HepG2 (cell line): Measurements from ENCODE around the gene PHRF1. TPM values are rescaled to one million over a fixed set of nuclear protein-coding genes. Genes with fewer than 3 reads are reported as not detected.
A peak's percentile ranks its signal among the peaks of the same experiment; 100 is the strongest.

Experiments
- ATAC-seq: fragments of 200-7000 bp; cut with Tn5 transposase; 3 replicates; pipeline ENCODE4 v1.9.1; 2020; ENCODE audit warnings: mild to moderate bottlenecking, moderate library complexity
- BruUV-seq: library from RNA; stranded (reverse); fragments of 400-500 nt; replicated peaks from 2 replicates; lab custom pipeline; 2021; lab: Mats Ljungman, UMichigan
- CTCF ChIA-PET: fragments of 300-600 bp; formaldehyde crosslinking; extraction: SDS; loops from one replicate; lab custom pipeline; 2021; ENCODE audit warnings: low total read pairs, inconsistent platforms, low intra/inter-chr PET ratio; lab: Yijun Ruan, JAX
- POLR2A ChIA-PET: fragments of 350-600 bp; sonication (Branson Sonifier 250); formaldehyde crosslinking; loops from one replicate; lab custom pipeline; 2020; ENCODE audit warnings: antibody characterized with exemption, inconsistent platforms; lab: Yijun Ruan, JAX
- DNase-seq: peaks from one replicate; pipeline ENCODE4 v3.0.0-alpha.2; 2015; ENCODE audit warnings: low spot score
- FAIRE-seq: peaks from 3 replicates; lab custom pipeline; 2011; peaks lifted over from hg19 to GRCh38; lab: Jason Lieb, UNC
- H2AFZ ChIP-seq: one replicate; pipeline ENCODE4 v1.6.1; 2011; ENCODE audit warnings: low read length, inconsistent platforms
- H3K27ac ChIP-seq: fragments of 300-600 bp; 3 replicates; pipeline ENCODE4 v1.8.0; 2011; ENCODE audit warnings: mixed run types, mild to moderate bottlenecking, mixed read lengths, low read length, inconsistent platforms; ENCODE audit not compliant: insufficient read depth; ENCODE audit errors: extremely low read length
- H3K27me3 ChIP-seq, 2 experiments: fragments of 200-600 bp in 1 of 2; 2 replicates in 1 of 2; 3 replicates in 1 of 2; pipeline versions ENCODE4 v1.6.0 to v1.8.0; 2011; ENCODE audit warnings: low read length in 2 of 2, mild to moderate bottlenecking in 2 of 2, moderate library complexity in 2 of 2, inconsistent platforms in 1 of 2; ENCODE audit not compliant: insufficient read depth in 2 of 2, control insufficient read depth in 1 of 2
- H3K36me3 ChIP-seq, 2 experiments: fragments of 200-600 bp in 1 of 2; replicated peaks in 1 of 2; 2 replicates in 1 of 2; 3 replicates in 1 of 2; pipeline versions ENCODE4 v1.5.1 to v1.8.0; 2011; ENCODE audit warnings: low read length in 2 of 2, inconsistent platforms in 1 of 2; ENCODE audit not compliant: insufficient read depth in 2 of 2, control insufficient read depth in 1 of 2
- H3K4me1 ChIP-seq: 2 replicates; pipeline ENCODE4 v1.5.1; 2012; ENCODE audit warnings: low read length, inconsistent platforms; ENCODE audit not compliant: insufficient read depth
- H3K4me2 ChIP-seq: 2 replicates; pipeline ENCODE4 v1.6.0; 2011; ENCODE audit warnings: low read depth, low read length, inconsistent platforms
- H3K4me3 ChIP-seq, 3 experiments: fragments of 200-600 bp in 1 of 3; sonication (generic), shearing (Covaris generic) in 1 of 3; replicated peaks in 1 of 3; 2 replicates each; pipeline ENCODE4 v1.5.1; 2011 to 2016; ENCODE audit warnings: low read length in 3 of 3, inconsistent platforms in 2 of 3, low read depth in 2 of 3, mild to moderate bottlenecking in 2 of 3, control low read depth in 1 of 3, mixed read lengths in 1 of 3; ENCODE audit not compliant: insufficient read depth in 1 of 3
- H3K79me2 ChIP-seq: one replicate; pipeline ENCODE4 v1.6.1; 2011; ENCODE audit warnings: low read length, inconsistent platforms; ENCODE audit not compliant: insufficient read depth
- H3K9ac ChIP-seq: 2 replicates; pipeline ENCODE4 v1.6.0; 2011; ENCODE audit warnings: mild to moderate bottlenecking, low read depth, low read length, inconsistent platforms; ENCODE audit not compliant: insufficient read depth
- H3K9me3 ChIP-seq: 2 replicates; pipeline ENCODE4 v1.5.1; 2012; ENCODE audit warnings: mild to moderate bottlenecking, low read length
- H4K20me1 ChIP-seq: 2 replicates; pipeline ENCODE4 v1.6.0; 2011; ENCODE audit warnings: inconsistent platforms, mild to moderate bottlenecking, low read length, moderate library complexity; ENCODE audit not compliant: insufficient read depth
- AGO2 ChIP-seq: fragments of 200-400 bp; formaldehyde crosslinking; optimal IDR thresholded peaks from 2 replicates; pipeline ENCODE3; 2017; ENCODE audit warnings: mild to moderate bottlenecking, low read depth, low read length, moderate library complexity
- ATF7 ChIP-seq, 2 experiments: fragments of 450-650 bp in 1 of 2; sonication (generic) in 1 of 2; formaldehyde crosslinking in 1 of 2; IDR thresholded peaks; 2 replicates each; pipeline versions ENCODE4 v1.4.0 to v1.6.1; 2016 to 2020; ENCODE audit warnings: antibody characterized with exemption in 1 of 2, mild to moderate bottlenecking in 1 of 2, missing genetic modification reagents in 1 of 2
- CHD4 ChIP-seq: fragments of 200-600 bp; sonication (generic); IDR thresholded peaks from 2 replicates; pipeline ENCODE4 v1.7.0; 2017; ENCODE audit warnings: mild to moderate bottlenecking, low read length, borderline replicate concordance
- DDIT3 ChIP-seq: sonication (generic); formaldehyde crosslinking; IDR thresholded peaks from 2 replicates; pipeline ENCODE4 v1.4.0; 2020; ENCODE audit warnings: mild to moderate bottlenecking, missing genetic modification reagents
- FOXO1 ChIP-seq: sonication (generic); formaldehyde crosslinking; IDR thresholded peaks from 2 replicates; pipeline ENCODE4 v1.4.0; 2020; ENCODE audit warnings: missing genetic modification reagents
- HNRNPUL1 ChIP-seq: fragments of 200-400 bp; formaldehyde crosslinking; IDR thresholded peaks from 2 replicates; pipeline ENCODE4 v1.6.1; 2017; ENCODE audit warnings: low read depth, mild to moderate bottlenecking, low read length, moderate library complexity
- NCOA1 ChIP-seq: sonication (generic); formaldehyde crosslinking; IDR thresholded peaks from 2 replicates; pipeline ENCODE4 v1.9.0; 2021; ENCODE audit warnings: missing genetic modification reagents
- NFKB2 ChIP-seq: sonication (generic); formaldehyde crosslinking; IDR thresholded peaks from 2 replicates; pipeline ENCODE4 v1.4.0; 2020; ENCODE audit warnings: missing genetic modification reagents, borderline replicate concordance
- SMAD1 ChIP-seq: sonication (generic); formaldehyde crosslinking; IDR thresholded peaks from 2 replicates; pipeline ENCODE4 v1.4.0; 2020; ENCODE audit warnings: missing genetic modification reagents, low read depth, mild to moderate bottlenecking, borderline replicate concordance
- TEF ChIP-seq: sonication (generic); formaldehyde crosslinking; IDR thresholded peaks from 2 replicates; pipeline ENCODE4 v1.5.0; 2020; ENCODE audit warnings: missing genetic modification reagents
- TGIF2 ChIP-seq: IDR thresholded peaks from 2 replicates; pipeline ENCODE4 v1.6.1; 2016; ENCODE audit warnings: control low read depth, missing compliant biosample characterization
- ZBED4 ChIP-seq: sonication (generic); formaldehyde crosslinking; IDR thresholded peaks from 2 replicates; pipeline ENCODE4 v1.4.0; 2020; ENCODE audit warnings: missing genetic modification reagents, borderline replicate concordance
- ZBTB21 ChIP-seq: sonication (generic); formaldehyde crosslinking; IDR thresholded peaks from 2 replicates; pipeline ENCODE4 v1.4.0; 2020; ENCODE audit warnings: missing genetic modification reagents
- ZBTB7B ChIP-seq: sonication (generic); formaldehyde crosslinking; IDR thresholded peaks from 2 replicates; pipeline ENCODE4 v1.4.0; 2020; ENCODE audit warnings: missing genetic modification reagents
- ZFP1 ChIP-seq: IDR thresholded peaks from 2 replicates; pipeline ENCODE4 v1.6.1; 2016
- ZNF260 ChIP-seq: sonication (generic); formaldehyde crosslinking; IDR thresholded peaks from 2 replicates; pipeline ENCODE4 v1.4.0; 2020; ENCODE audit warnings: missing genetic modification reagents, low read depth, mild to moderate bottlenecking, borderline replicate concordance
- ZNF33A ChIP-seq: sonication (generic); formaldehyde crosslinking; IDR thresholded peaks from 2 replicates; pipeline ENCODE4 v1.5.1; 2020; ENCODE audit warnings: missing genetic modification reagents, mild to moderate bottlenecking, moderate library complexity, borderline replicate concordance
- ZNF441 ChIP-seq: sonication (generic); formaldehyde crosslinking; IDR thresholded peaks from 2 replicates; pipeline ENCODE4 v1.7.0; 2021; ENCODE audit warnings: missing genetic modification reagents, borderline replicate concordance
- ZNF614 ChIP-seq: IDR thresholded peaks from 2 replicates; pipeline ENCODE4 v1.6.1; 2018; ENCODE audit warnings: missing biosample characterization, missing genetic modification reagents, inconsistent platforms, borderline replicate concordance
- WGBS: methylation state at CpG from one replicate; pipeline ENCODE4 v1.1.6; 2017; ENCODE audit warnings: low lambda C conversion rate; 5-methylcytosine and 5-hydroxymethylcytosine counted together
- in situ Hi-C: cut with HindIII; loops from 2 replicates; pipeline ENCODE4 v1.10.0; 2017; ENCODE audit warnings: low pct_unique_long_range_greater_than_20kb; ENCODE audit not compliant: extremely low pct_ligation_motif_present
- intact Hi-C: fragments of 100-400 bp; cut with micrococcal nuclease; formaldehyde crosslinking; loops from one replicate; pipeline ENCODE4 v1.10.0; 2022; ENCODE audit not compliant: unreplicated experiment
- polyA plus RNA-seq, 8 experiments: library from polyadenylated mRNA; depleted of rRNA in 3 of 8; stranded (reverse) in 7 of 8; unstranded in 1 of 8; fragments of >200 nt; fragmentation: Illumina TruSeq in 4 of 8; extraction: Trizol in 4 of 8; gene quantifications; 2 replicates each; pipeline versions ENCODE4 v1.2.1 to v1.2.3, GENCODE V29; 2011 to 2016; ENCODE audit warnings: low read depth in 4 of 8, missing spikeins in 1 of 8, mixed read lengths in 1 of 8; ENCODE audit not compliant: insufficient read depth in 1 of 8
- total RNA-seq, 5 experiments: library from RNA; depleted of rRNA; stranded (reverse); fragments of >200 nt; fragmentation: Illumina TruSeq; extraction: Trizol; gene quantifications; 2 replicates each; pipeline ENCODE4 v1.2.3, GENCODE V29; 2016; ENCODE audit warnings: low read depth in 1 of 5

The PHRF1 gene
- total and polyA plus RNA-seq, 2 of the 13 experiments (the other 11 are each of a cell fraction or from before 2014, with no cell fraction given): 8.2 to 16.7 TPM

- no peak overlapping the region for H2AFZ ChIP-seq
- ChIA-PET POLR2A (interaction anchor here (0.6 to 1.5 kb wide), 10 partner anchors 8 to 167 kb away, joined by 3 to 32 read pairs (median 4); partner anchors contain the start of genes HRAS and PHRF1), CTCF (no interaction called here)
- peak overlapping the region; percentile 83 for H3K9ac ChIP-seq
- peak; percentile 87 for DNase-seq
- H3K27ac ChIP-seq: peak overlapping the region; percentile 87
- in situ Hi-C loops (no loop called here), intact Hi-C loops (loop anchor here (1.0 kb wide), 1 partner anchor 27 kb away; no protein-coding TSS in a partner anchor)
- ATAC-seq: peak; percentile 38
- no TSS peak for BruUV-seq
- peak; percentile 50 for FAIRE-seq
- H3K9me3 ChIP-seq: no peaks in the 10 kb centered on the region
- peak overlapping the region; percentile 90 for H3K4me2 ChIP-seq
- H3K4me1 ChIP-seq: peaks cover 80% of the 10 kb centered on the region
- peaks cover 11% of the 10 kb centered on the region for H3K79me2 ChIP-seq
- H3K27me3 ChIP-seq: no peaks in the 10 kb centered on the region
- H3K36me3 ChIP-seq: peaks cover 0 to 2% of the 10 kb centered on the region in 2 experiments; a peak in 3 of 5 replicates
- 0% methylated on average over 5 of the region's 67 CpGs for WGBS
- peaks cover 12% of the 10 kb centered on the region; the same call in 1 of the 2 replicates for H4K20me1 ChIP-seq
- H3K4me3 ChIP-seq: peak overlapping the region; percentile 80 to 95 (median 92)
- TF ChIP-seq ZNF260 (CRISPR knock-in tag): no peak
- no peak for TF ChIP-seq ZFP1 (CRISPR knock-in tag)
- no peak; the same call in 1 of the 2 replicates for TF ChIP-seq NFKB2 (CRISPR knock-in tag)
- TF ChIP-seq SMAD1 (CRISPR knock-in tag): no peak
- no peak for TF ChIP-seq TGIF2 (CRISPR knock-in tag)
- TF ChIP-seq NCOA1 (CRISPR knock-in tag): no peak
- TF ChIP-seq CHD4: no peak
- peak; percentile 41; the same call in 1 of the 2 replicates for TF ChIP-seq ZBTB7B
- no peak for TF ChIP-seq DDIT3 (CRISPR knock-in tag)
- TF ChIP-seq ZNF33A: no peak
- TF ChIP-seq ZBED4 (CRISPR knock-in tag): no peak
- TF ChIP-seq AGO2: peak; percentile 56
- TF ChIP-seq ZNF441 (CRISPR knock-in tag): 0 out of 2 replicates have a peak, but pooled peaks have one; percentile 60
- TF ChIP-seq ATF7 (IDR thresholded peaks at IDR 0.05): no peak
- TF ChIP-seq ATF7 (CRISPR knock-in tag; IDR thresholded peaks at IDR 0.05): no peak; the same call in 1 of the 2 replicates
- no peak for TF ChIP-seq TEF (CRISPR knock-in tag)
- TF ChIP-seq ZNF614: no peak
- no peak for TF ChIP-seq FOXO1 (CRISPR knock-in tag)
- TF ChIP-seq ZBTB21: no peak
- TF ChIP-seq HNRNPUL1: no peak
Observed at GRCh38 chr11:561148-562003, 14.9 kb upstream of the PHRF1 start.
